NCI-H226 (cell line): ENCODE measurements around the gene NPM1.

Experiments used
- DNase-seq: peaks from one replicate; pipeline ENCODE4 v3.0.0-alpha.2; 2015

The NPM1 gene

DNA sequence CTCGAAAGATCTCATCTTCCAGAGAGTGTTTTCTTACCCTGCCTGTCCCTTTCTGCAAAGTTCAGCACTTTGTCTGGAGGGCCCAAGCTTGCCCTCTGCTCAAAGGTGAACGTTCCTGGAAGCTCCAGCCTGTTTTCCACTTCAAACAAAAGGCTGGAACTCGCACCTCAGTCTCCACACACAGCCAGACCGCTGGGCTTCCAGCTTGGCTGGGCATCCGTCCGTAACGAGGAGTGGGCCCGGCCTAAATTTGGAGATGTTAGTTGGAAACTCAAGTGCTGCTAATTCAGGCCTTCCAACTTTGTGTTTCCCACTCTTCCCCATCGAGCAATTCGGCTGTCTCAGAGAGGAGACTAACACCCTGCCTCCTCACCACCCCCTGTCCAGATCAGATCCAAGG, 66.9 kb downstream of the NPM1 start:
- no peak for DNase-seq

DNA sequence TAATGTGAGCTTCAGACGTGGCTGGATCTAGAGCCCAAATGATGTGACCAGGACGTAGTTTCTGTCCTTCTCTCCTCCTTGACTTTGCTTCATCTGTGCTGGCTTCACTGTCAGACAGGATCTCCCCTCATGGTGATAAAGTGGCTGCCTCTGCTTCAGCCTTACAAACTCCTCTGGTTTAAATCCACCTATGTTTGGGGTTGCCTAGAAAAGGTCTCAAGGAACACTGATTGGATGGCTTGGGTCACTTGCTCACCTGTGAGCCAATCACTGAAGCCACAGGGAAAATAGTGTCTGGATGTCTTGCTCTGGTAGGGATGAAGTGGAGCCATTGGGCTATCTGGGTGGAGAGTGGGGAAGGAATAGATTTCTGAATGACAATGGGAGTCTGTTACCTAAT, 67.9 kb downstream of the NPM1 start:
- no peak for DNase-seq

DNA sequence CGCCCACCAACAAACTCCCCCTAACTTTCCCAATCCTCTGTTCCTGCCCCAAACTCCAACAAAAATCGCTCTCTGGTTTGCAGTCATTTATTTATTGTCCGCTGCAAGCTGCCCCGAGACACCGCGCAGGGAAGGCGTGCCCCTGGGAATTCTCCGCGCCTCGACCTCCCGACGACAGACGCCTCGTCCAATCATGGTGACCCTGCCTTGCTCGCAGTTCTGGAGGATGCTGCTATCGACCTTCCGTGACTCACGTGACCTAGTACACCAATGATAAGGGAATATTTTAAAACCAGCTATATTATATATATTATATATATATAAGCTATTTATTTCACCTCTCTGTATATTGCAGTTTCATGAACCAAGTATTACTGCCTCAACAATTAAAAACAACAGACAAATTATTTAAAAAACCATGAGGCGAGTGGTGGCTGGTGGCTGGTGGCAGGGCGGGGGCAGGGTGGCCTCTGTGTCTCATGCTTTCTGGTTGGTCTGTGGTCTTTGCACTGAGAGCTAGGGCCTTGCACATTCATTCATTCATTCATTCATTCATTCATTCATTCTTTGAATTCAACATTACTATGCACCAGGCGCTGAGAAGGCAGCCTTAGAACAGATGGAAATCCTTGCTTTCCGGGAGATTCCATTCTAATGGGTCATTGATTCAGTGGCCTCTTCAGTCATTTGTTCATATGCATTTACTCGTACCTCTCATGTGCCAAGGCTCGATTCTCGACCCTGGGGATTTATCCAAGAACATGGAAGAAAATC, 69.7 kb downstream of the NPM1 start:
- no peak for DNase-seq

DNA sequence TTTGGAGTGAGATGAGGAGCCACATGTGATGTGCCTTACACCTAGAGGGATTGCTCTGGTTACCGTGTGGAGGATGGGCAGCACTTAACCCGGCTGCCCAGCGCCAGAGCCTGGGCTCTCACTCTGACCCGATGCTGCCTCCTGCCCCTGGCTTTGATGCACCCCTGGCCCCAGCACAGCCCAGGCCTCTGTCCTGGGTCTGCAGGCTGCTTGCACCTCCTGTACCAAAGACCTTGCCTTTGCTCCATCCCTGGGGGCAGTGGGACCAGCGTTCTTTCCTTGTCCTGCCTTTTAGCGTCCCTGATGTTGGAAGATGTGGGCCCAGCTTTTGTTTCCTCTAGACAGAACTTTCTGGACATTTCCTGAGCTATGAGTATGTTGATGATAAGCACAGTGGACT, 72.2 kb downstream of the NPM1 start:
- no peak for DNase-seq
